Gastrocnemius medialis (tissue), 4 donors: ENCODE measurements around the gene SLFNL1.

Source experiments
- POLR2A ChIP-seq, 2 donors: fragments of 450-650 bp; IDR thresholded peaks; one replicate each; pipeline ENCODE4 v1.6.1; 2017; ENCODE audit warnings: antibody characterized with exemption in 2 of 2, mild to moderate bottlenecking in 2 of 2, moderate library complexity in 2 of 2
- TF ChIP-seq, protein P1 (sequence below), 5 experiments: fragments of 450-650 bp in 3 of 5; fragments of 200-600 bp in 2 of 5; sonication (generic) in 2 of 5; IDR thresholded peaks in 4 of 5; conservative IDR thresholded peaks in 1 of 5; 1 replicate in 4 of 5; 2 replicates in 1 of 5; pipeline ENCODE4 v1.5.1; 2016 to 2019; ENCODE audit warnings: antibody characterized with exemption in 5 of 5, mild to moderate bottlenecking in 3 of 5, moderate library complexity in 3 of 5

DNA sequence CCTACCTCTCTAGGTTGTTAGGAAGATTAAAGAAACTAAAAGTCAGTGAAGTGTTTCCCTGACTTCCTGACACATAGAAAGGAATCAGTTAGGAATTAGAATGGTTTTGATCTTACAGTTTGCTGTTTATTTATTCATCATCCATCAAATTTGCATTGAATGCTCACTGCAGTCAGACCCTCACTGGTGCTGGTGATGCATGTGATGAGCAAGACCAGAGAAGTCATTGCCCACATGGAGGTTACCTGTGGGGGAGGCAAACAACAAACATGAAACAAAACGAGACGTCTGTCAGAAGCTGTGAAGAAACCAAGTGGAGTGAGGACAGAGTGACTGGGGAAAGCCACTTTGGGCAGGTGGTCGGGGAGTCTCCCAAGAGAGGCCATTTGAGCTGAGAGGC, 35.6 kb downstream of the SLFNL1 start:
- no peak for TF ChIP-seq POLR2A (IDR thresholded peaks at IDR 0.05)
- TF ChIP-seq, protein P1, sequence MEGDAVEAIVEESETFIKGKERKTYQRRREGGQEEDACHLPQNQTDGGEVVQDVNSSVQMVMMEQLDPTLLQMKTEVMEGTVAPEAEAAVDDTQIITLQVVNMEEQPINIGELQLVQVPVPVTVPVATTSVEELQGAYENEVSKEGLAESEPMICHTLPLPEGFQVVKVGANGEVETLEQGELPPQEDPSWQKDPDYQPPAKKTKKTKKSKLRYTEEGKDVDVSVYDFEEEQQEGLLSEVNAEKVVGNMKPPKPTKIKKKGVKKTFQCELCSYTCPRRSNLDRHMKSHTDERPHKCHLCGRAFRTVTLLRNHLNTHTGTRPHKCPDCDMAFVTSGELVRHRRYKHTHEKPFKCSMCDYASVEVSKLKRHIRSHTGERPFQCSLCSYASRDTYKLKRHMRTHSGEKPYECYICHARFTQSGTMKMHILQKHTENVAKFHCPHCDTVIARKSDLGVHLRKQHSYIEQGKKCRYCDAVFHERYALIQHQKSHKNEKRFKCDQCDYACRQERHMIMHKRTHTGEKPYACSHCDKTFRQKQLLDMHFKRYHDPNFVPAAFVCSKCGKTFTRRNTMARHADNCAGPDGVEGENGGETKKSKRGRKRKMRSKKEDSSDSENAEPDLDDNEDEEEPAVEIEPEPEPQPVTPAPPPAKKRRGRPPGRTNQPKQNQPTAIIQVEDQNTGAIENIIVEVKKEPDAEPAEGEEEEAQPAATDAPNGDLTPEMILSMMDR (IDR thresholded peaks at IDR 0.05 in 4 of 5, conservative IDR thresholded peaks at IDR 0.05 in 1 of 5) = no peak
